H54 (cell line): Measurements from ENCODE around the gene SSTR5.
"Not testable (repeated sequence)": the region's sequence is repeated elsewhere in the genome, so short reads cannot be mapped to it uniquely, and the experiment has no call there.

Experiments used
- DNase-seq: peaks from one replicate; pipeline ENCODE4 v3.0.0; 2011; ENCODE audit warnings: low spot score, mixed read lengths; ENCODE audit not compliant: insufficient read length
- FAIRE-seq: peaks from 3 replicates; lab custom pipeline; 2011; peaks lifted over from hg19 to GRCh38; lab: Jason Lieb, UNC
- POLR2A ChIP-seq: IDR thresholded peaks from 2 replicates; pipeline ENCODE4 v1.6.1; 2011; ENCODE audit warnings: low read depth, mild to moderate bottlenecking, low read length

The SSTR5 gene

GRCh38 chr16:1079786-1080525, 7.4 kb downstream of the SSTR5 start:
- DNase-seq = no peak
- no peak for TF ChIP-seq POLR2A
- no peak for FAIRE-seq

GRCh38 chr16:1080801-1081733, 8.5 kb downstream of the SSTR5 start:
- FAIRE-seq = no peak
- TF ChIP-seq POLR2A = no peak

GRCh38 chr16:1081734-1082265, 9.3 kb downstream of the SSTR5 start:
- no peak for TF ChIP-seq POLR2A
- FAIRE-seq = no peak
- no peak for DNase-seq

More at GRCh38 chr16:1080801-1081733, 8.5 kb downstream of the SSTR5 start:
- DNase-seq = no peak

- no peak for FAIRE-seq
- no peak for TF ChIP-seq POLR2A
- no peak for DNase-seq
Measured at GRCh38 chr16:1082266-1082951, 9.9 kb downstream of the SSTR5 start.

GRCh38 chr16:1082952-1083675, 10.6 kb downstream of the SSTR5 start:
- DNase-seq (no peak), FAIRE-seq (no peak)
- no peak for TF ChIP-seq POLR2A

- DNase-seq (no peak), FAIRE-seq (no peak)
- no peak for TF ChIP-seq POLR2A
Measured at GRCh38 chr16:1084971-1085370, 12.4 kb downstream of the SSTR5 start.

- not testable (repeated sequence) for DNase-seq, FAIRE-seq
Measured at GRCh38 chr16:1086443-1086842, 13.9 kb downstream of the SSTR5 start.

GRCh38 chr16:1088295-1089170, 16.0 kb downstream of the SSTR5 start:
- no peak for FAIRE-seq
- DNase-seq = no peak
- no peak for TF ChIP-seq POLR2A

- no peak for TF ChIP-seq POLR2A
- no peak for FAIRE-seq
Measured at GRCh38 chr16:1089439-1089821, 16.9 kb downstream of the SSTR5 start.

GRCh38 chr16:1089822-1090619, 17.5 kb downstream of the SSTR5 start:
- DNase-seq (no peak), FAIRE-seq (no peak)
- TF ChIP-seq POLR2A = no peak

More at GRCh38 chr16:1089439-1089821, 16.9 kb downstream of the SSTR5 start:
- no peak for DNase-seq
